WI38 (cell line): ENCODE data around the gene PAK5.

Experiments used
- H3K4me3 ChIP-seq: 2 replicates; pipeline ENCODE4 v1.5.1; 2011; ENCODE audit warnings: low read depth, mild to moderate bottlenecking, control low read depth, low read length
- CTCF ChIP-seq: IDR thresholded peaks from 2 replicates; pipeline ENCODE4 v1.5.1; 2012; ENCODE audit warnings: low read depth, mild to moderate bottlenecking, control low read depth, low read length

The PAK5 gene

GRCh38 chr20:9794831-9795230 lies 44.0 kb downstream of the PAK5 start:
- H3K4me3 ChIP-seq = no peak overlapping the region
- no peak for TF ChIP-seq CTCF

- TF ChIP-seq CTCF = no peak
- H3K4me3 ChIP-seq = no peak overlapping the region
Measured at GRCh38 chr20:9792674-9793073, 46.2 kb downstream of the PAK5 start.

- no peak for TF ChIP-seq CTCF
- H3K4me3 ChIP-seq = no peak overlapping the region
Measured at GRCh38 chr20:9789131-9789530, 49.7 kb downstream of the PAK5 start.

GRCh38 chr20:9775176-9775575 lies 63.7 kb downstream of the PAK5 start:
- no peak for TF ChIP-seq CTCF
- H3K4me3 ChIP-seq = no peak overlapping the region

- TF ChIP-seq CTCF = no peak
- H3K4me3 ChIP-seq = no peak overlapping the region
Measured at GRCh38 chr20:9769954-9770353, 68.9 kb downstream of the PAK5 start.

GRCh38 chr20:9761476-9761875 lies 77.4 kb downstream of the PAK5 start:
- TF ChIP-seq CTCF = no peak
- no peak overlapping the region for H3K4me3 ChIP-seq

GRCh38 chr20:9759392-9759791 lies 79.5 kb downstream of the PAK5 start:
- H3K4me3 ChIP-seq = no peak overlapping the region
- no peak for TF ChIP-seq CTCF
